Activated T-cell treated with anti-CD3 and anti-CD28 coated beads for 1 hour (primary cell): Measurements from ENCODE around the gene CUX1.
"Not testable (repeated sequence)": the region's sequence is repeated elsewhere in the genome, so short reads cannot be mapped to it uniquely, and the experiment has no call there.

Experiments
- DNase-seq: peaks from one replicate; pipeline ENCODE4 v3.0.0-alpha.2; 2020; ENCODE audit warnings: low read depth

The CUX1 gene

GRCh38 chr7:102312317-102312716 is 494.9 kb downstream of the CUX1 start:
- DNase-seq = no peak

- no peak for DNase-seq
Observed at GRCh38 chr7:102313997-102314780, 496.8 kb downstream of the CUX1 start.

GRCh38 chr7:102317231-102318059 is 500.0 kb downstream of the CUX1 start:
- no peak for DNase-seq

GRCh38 chr7:102318482-102318971 is 501.1 kb downstream of the CUX1 start:
- no peak for DNase-seq

GRCh38 chr7:102319671-102320070 is 502.2 kb downstream of the CUX1 start:
- no peak for DNase-seq

- no peak for DNase-seq
Observed at GRCh38 chr7:102320181-102320580, 502.8 kb downstream of the CUX1 start.

GRCh38 chr7:102320601-102321350 is 503.4 kb downstream of the CUX1 start:
- DNase-seq = no peak

GRCh38 chr7:102321351-102322201 is 504.1 kb downstream of the CUX1 start:
- DNase-seq = no peak

- DNase-seq = no peak
Observed at GRCh38 chr7:102322202-102322715, 504.8 kb downstream of the CUX1 start.

GRCh38 chr7:102323914-102324195 is 506.4 kb downstream of the CUX1 start:
- DNase-seq = no peak

- not testable (repeated sequence) for DNase-seq
Observed at GRCh38 chr7:102325106-102325505, 507.7 kb downstream of the CUX1 start.

GRCh38 chr7:102326157-102326889 is 508.9 kb downstream of the CUX1 start:
- DNase-seq = no peak

GRCh38 chr7:102327183-102327582 is 509.8 kb downstream of the CUX1 start:
- not testable (repeated sequence) for DNase-seq

- DNase-seq = not testable (repeated sequence)
Observed at GRCh38 chr7:102328863-102329262, 511.4 kb downstream of the CUX1 start.

- DNase-seq = not testable (repeated sequence)
Observed at GRCh38 chr7:102329366-102329765, 511.9 kb downstream of the CUX1 start.

- DNase-seq = not testable (repeated sequence)
Observed at GRCh38 chr7:102330666-102331460, 513.4 kb downstream of the CUX1 start.
